Measurements from ENCODE around the gene OSCAR. TPM values are rescaled to one million over a fixed set of nuclear protein-coding genes. Genes with fewer than 3 reads are reported as not detected.
"Not testable (repeated sequence)": the region's sequence is repeated elsewhere in the genome, so short reads cannot be mapped to it uniquely, and the experiment has no call there.

The OSCAR gene
- total RNA-seq, 2 experiments from 2014 or later = 0.17 to 0.36 TPM

- no peak for DNase-seq
- no peak overlapping the region for H3K4me3 Mint-ChIP-seq
- CTCF ChIA-PET = no interaction called here
- H3K36me3 Mint-ChIP-seq (ENCODE audit: low read depth) = no peaks in the 10 kb centered on the region
- peaks cover 2% of the 10 kb centered on the region for H3K27me3 Mint-ChIP-seq (ENCODE audit: low read depth)
- H3K27ac Mint-ChIP-seq = no peak overlapping the region
- H3K4me1 Mint-ChIP-seq (ENCODE audit: low read depth) = peaks cover 23% of the 10 kb centered on the region
- intact Hi-C loops (cut with micrococcal nuclease) = no loop called here
- H3K9me3 Mint-ChIP-seq = no peaks in the 10 kb centered on the region
Measured at GRCh38 chr19:54099190-54099902, 1.3 kb downstream of the OSCAR start.

DNA sequence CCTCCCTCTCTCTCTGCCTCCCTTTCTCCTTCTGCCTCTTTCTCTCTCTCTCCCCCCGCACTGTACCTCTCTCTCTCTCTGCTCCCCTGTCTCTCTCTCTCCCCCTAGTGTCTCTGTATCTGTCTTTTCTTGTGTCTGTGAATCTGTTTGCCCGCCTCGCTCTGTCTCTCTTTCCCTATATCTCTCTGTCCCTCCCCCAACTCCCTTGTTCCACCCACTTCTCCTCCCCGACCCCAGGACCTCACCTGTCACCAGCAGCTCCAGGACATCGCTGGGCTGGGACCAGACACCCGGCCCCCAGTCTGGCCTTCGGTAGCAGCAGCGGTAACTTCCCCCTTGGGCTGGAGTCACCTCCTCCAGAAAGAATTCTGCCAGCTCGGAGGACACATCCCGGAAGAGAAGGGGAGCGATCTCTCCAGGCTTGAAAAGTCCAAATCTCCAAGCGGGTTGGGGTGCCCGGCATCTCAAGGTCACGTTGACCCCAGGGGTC is 3.9 kb downstream of the OSCAR start:
- CTCF ChIA-PET = interaction anchor here (0.5 kb wide), 1 partner anchor 14 kb away, joined by 4 read pairs; no protein-coding TSS in a partner anchor
- intact Hi-C loops (cut with micrococcal nuclease) = no loop called here
- Mint-ChIP-seq H3K27me3 (ENCODE audit: low read depth) (peaks cover 11% of the 10 kb centered on the region), H3K4me3 (peak overlapping the region; percentile 36), H3K9me3 (no peaks in the 10 kb centered on the region), H3K4me1 (ENCODE audit: low read depth) (peaks cover 10% of the 10 kb centered on the region), H3K27ac (peak overlapping the region; percentile 2), H3K36me3 (ENCODE audit: low read depth) (no peaks in the 10 kb centered on the region)
- no peak for DNase-seq

GRCh38 chr19:54095859-54096616 is 4.6 kb downstream of the OSCAR start:
- peaks cover 11% of the 10 kb centered on the region for H3K27me3 Mint-ChIP-seq (ENCODE audit: low read depth)
- intact Hi-C loops (cut with micrococcal nuclease) = not testable (repeated sequence)
- DNase-seq = peak; percentile 56

DNA sequence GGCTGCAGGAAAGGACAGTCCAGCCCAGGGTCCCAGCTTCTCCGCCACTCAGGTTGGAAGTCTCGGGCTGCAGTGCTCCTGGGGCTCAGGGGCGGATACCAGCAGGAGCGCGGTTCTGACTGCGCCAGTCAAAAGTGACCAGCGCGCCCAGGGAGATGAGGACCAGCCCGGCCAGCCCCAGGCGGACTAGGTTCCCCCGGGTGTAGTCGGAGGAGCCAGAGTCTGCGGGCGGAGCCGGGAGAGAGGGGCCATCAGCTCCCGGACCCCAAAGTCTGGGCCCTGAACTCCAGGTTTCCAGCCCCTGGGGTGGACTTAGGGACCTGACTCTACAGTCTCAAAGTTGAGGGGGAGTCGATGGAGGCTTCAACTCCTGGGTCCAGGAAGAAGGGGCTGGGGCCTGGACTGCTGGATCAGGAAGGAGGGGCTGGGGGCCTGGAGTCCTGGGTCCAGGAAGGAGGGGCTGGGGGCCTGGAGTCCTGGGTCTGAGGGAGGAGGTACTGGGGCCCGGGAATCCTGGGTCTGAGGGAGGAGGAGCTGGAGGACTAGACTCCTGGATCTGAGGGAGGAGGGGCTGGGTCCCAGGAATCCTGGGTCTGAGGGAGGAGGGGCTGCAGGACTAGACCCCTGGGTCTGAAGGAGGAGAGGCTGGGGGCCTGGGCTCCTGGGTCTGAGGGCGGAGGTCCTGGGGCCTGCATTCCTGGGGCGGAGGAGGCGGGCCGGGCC is 5.3 kb downstream of the OSCAR start:
- no peak overlapping the region for H3K27ac Mint-ChIP-seq
- peaks cover 10% of the 10 kb centered on the region for H3K4me1 Mint-ChIP-seq (ENCODE audit: low read depth)
- intact Hi-C loops (cut with micrococcal nuclease) = no loop called here
- H3K27me3 Mint-ChIP-seq (ENCODE audit: low read depth) = peaks cover 11% of the 10 kb centered on the region
- H3K4me3 Mint-ChIP-seq = peak overlapping the region; percentile 21
- CTCF ChIA-PET = interaction anchor here (0.8 to 1.0 kb wide), 2 partner anchors 13 to 303 kb away, joined by 3 read pairs; no protein-coding TSS in a partner anchor
- no peaks in the 10 kb centered on the region for H3K36me3 Mint-ChIP-seq (ENCODE audit: low read depth)
- no peak for DNase-seq
- no peaks in the 10 kb centered on the region for H3K9me3 Mint-ChIP-seq

More at GRCh38 chr19:54095859-54096616, 4.6 kb downstream of the OSCAR start:
- H3K4me3 Mint-ChIP-seq = peak overlapping the region; percentile 64
- H3K4me1 Mint-ChIP-seq (ENCODE audit: low read depth); H3K27ac Mint-ChIP-seq; H3K9me3 Mint-ChIP-seq; H3K36me3 Mint-ChIP-seq (ENCODE audit: low read depth): not testable (repeated sequence)
- CTCF ChIA-PET = interaction anchor here (1.0 kb wide), 1 partner anchor 14 kb away, joined by 3 read pairs; no protein-coding TSS in a partner anchor

GRCh38 chr19:54094426-54095000 is 6.1 kb downstream of the OSCAR start:
- DNase-seq = no peak
- peaks cover 10% of the 10 kb centered on the region for H3K4me1 Mint-ChIP-seq (ENCODE audit: low read depth)
- intact Hi-C loops (cut with micrococcal nuclease) = no loop called here
- CTCF ChIA-PET = interaction anchor here (0.7 to 0.8 kb wide), 2 partner anchors 302 to 352 kb away, joined by 3 to 4 read pairs; no protein-coding TSS in a partner anchor
- no peak overlapping the region for H3K4me3 Mint-ChIP-seq
- no peak overlapping the region for H3K27ac Mint-ChIP-seq
- no peaks in the 10 kb centered on the region for H3K36me3 Mint-ChIP-seq (ENCODE audit: low read depth)
- H3K9me3 Mint-ChIP-seq = no peaks in the 10 kb centered on the region
- H3K27me3 Mint-ChIP-seq (ENCODE audit: low read depth) = peaks cover 11% of the 10 kb centered on the region

- Mint-ChIP-seq H3K27me3 (ENCODE audit: low read depth) (peaks cover 1% of the 10 kb centered on the region), H3K9me3 (peaks cover 6% of the 10 kb centered on the region), H3K27ac (no peak overlapping the region), H3K4me1 (ENCODE audit: low read depth) (no peaks in the 10 kb centered on the region), H3K36me3 (ENCODE audit: low read depth) (peaks cover 1% of the 10 kb centered on the region), H3K4me3 (no peak overlapping the region)
- CTCF ChIA-PET = no interaction called here
- no peak for DNase-seq
- intact Hi-C loops (cut with micrococcal nuclease) = no loop called here
Measured at GRCh38 chr19:54084410-54084809, 16.2 kb downstream of the OSCAR start.

- CTCF ChIA-PET = no interaction called here
- intact Hi-C loops (cut with micrococcal nuclease) = no loop called here
- Mint-ChIP-seq H3K4me3 (no peak within 1 kb of the TSS), H3K4me1 (ENCODE audit: low read depth) (no peaks in the 10 kb centered on the region), H3K27me3 (ENCODE audit: low read depth) (peaks cover 1% of the 10 kb centered on the region), H3K9me3 (peaks cover 6% of the 10 kb centered on the region), H3K36me3 (ENCODE audit: low read depth) (peaks cover 1% of the 10 kb centered on the region), H3K27ac (no peak within 1 kb of the TSS)
- no peak for DNase-seq
Measured at GRCh38 chr19:54081032-54081431, 19.6 kb downstream of the OSCAR start, which contains the start of gene TARM1. Gene TARM1, minus strand, starts transcription at chr19:54081365. Its CDS starts 25 bp downstream, at chr19:54081340.

DNA sequence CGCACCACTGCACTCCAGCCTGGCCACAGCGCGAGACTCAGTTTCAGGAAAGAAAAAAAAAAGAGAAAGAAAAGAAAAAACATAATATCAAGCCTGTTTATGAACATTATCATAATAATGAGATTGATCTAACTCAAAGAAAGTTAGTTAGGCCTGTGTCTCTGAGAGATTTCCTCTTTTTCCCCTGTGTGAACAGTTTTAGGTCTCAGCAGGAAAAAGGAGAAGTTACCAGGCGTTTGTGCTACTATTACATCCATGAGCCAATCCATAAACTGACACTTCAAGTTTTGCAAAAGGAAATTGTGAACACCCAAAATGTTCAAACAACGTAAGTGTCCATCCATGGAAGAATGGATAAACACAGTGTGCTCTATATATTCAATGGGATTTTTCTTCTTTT is 23.3 kb downstream of the OSCAR start:
- no peak for DNase-seq
- H3K4me3 Mint-ChIP-seq = no peak overlapping the region
- no peak overlapping the region for H3K27ac Mint-ChIP-seq
- CTCF ChIA-PET = no interaction called here
- H3K4me1 Mint-ChIP-seq (ENCODE audit: low read depth) = no peaks in the 10 kb centered on the region
- no peaks in the 10 kb centered on the region for H3K27me3 Mint-ChIP-seq (ENCODE audit: low read depth)
- H3K36me3 Mint-ChIP-seq (ENCODE audit: low read depth) = peaks cover 1% of the 10 kb centered on the region
- intact Hi-C loops (cut with micrococcal nuclease) = no loop called here
- H3K9me3 Mint-ChIP-seq = peaks cover 3% of the 10 kb centered on the region

DNA sequence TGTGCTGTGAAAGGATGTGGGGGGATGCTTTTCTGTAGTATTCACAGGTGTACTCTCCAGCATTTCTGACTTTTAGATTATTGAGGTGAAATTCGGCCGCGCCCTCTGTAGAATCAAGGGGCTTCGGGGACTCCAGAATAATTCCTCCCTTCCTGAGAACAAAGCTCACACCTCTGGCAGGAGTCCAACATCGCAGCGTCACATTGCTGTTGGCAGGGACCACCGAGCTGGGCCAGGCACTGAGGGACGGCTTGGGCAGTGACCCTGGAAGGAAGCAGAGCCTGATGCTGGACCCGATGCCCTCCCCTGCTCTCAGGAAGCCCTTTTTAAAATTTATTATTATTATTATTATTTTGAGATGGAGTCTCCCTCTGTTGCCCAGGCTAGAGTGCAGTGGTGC is 25.8 kb downstream of the OSCAR start:
- no peak for DNase-seq
- Mint-ChIP-seq H3K9me3 (no peaks in the 10 kb centered on the region), H3K27ac (no peak overlapping the region), H3K4me1 (ENCODE audit: low read depth) (no peaks in the 10 kb centered on the region), H3K36me3 (ENCODE audit: low read depth) (peaks cover 1% of the 10 kb centered on the region), H3K4me3 (no peak overlapping the region), H3K27me3 (ENCODE audit: low read depth) (peaks cover 3% of the 10 kb centered on the region)
- intact Hi-C loops (cut with micrococcal nuclease) = no loop called here
- CTCF ChIA-PET = no interaction called here

DNA sequence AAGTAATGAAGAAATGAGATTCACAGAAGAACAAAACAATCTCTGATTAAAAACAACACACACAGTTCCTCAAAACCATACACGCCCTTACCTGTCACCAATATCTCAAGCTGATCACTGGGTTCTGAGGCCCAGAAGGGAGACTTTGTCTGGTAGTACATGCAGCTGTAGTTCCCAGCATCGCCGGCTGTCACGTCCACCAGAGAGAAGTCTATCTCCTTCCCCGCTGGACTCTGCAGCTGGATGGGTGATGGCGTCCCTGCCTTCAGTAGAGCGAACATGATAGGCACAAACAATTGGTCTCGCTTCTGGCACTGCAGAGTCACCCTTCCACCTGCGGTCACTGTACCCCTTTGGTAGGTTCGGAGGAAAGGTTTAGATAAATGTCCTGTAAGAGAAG is 26.8 kb downstream of the OSCAR start:
- DNase-seq = no peak
- H3K9me3 Mint-ChIP-seq = no peaks in the 10 kb centered on the region
- intact Hi-C loops (cut with micrococcal nuclease) = no loop called here
- H3K4me3 Mint-ChIP-seq = no peak overlapping the region
- no peaks in the 10 kb centered on the region for H3K4me1 Mint-ChIP-seq (ENCODE audit: low read depth)
- CTCF ChIA-PET = no interaction called here
- H3K27me3 Mint-ChIP-seq (ENCODE audit: low read depth) = peaks cover 3% of the 10 kb centered on the region
- H3K27ac Mint-ChIP-seq = no peak overlapping the region
- no peaks in the 10 kb centered on the region for H3K36me3 Mint-ChIP-seq (ENCODE audit: low read depth)

DNA sequence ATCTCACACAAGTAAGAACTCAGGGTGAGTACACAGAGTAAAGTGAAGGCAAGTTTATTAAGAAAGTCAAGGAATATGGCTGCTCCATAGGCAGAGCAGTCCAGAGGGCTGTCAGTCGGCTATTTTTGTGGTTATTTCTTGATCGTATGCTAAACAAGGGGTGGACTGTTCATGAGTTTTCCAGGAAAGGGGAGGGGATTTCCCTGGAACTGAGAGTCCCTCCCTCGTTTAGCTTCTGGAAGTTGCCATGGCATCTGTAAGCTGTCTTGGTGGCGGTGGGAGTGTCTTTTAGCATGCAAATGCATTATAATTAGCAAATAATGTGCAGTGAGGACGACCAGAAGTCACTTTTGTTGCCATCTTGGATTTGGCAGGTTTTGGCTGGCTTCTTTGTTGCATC is 31.1 kb downstream of the OSCAR start:
- Mint-ChIP-seq H3K4me1 (ENCODE audit: low read depth) (no peaks in the 10 kb centered on the region), H3K4me3 (no peak overlapping the region), H3K27me3 (ENCODE audit: low read depth) (peaks cover 7% of the 10 kb centered on the region), H3K27ac (no peak overlapping the region), H3K9me3 (no peaks in the 10 kb centered on the region), H3K36me3 (ENCODE audit: low read depth) (no peaks in the 10 kb centered on the region)
- intact Hi-C loops (cut with micrococcal nuclease) = no loop called here
- CTCF ChIA-PET = no interaction called here
- DNase-seq = no peak
